Lower lobe of right lung (tissue), 2 donors: Measurements from ENCODE around the gene ZNF416. TPM values are rescaled to one million over a fixed set of nuclear protein-coding genes. Genes with fewer than 3 reads are reported as not detected.

ENCODE experiments used
- ATAC-seq, 2 donors: fragments of 200-7000 bp; cut with Tn5 transposase; one replicate each; pipeline ENCODE4 v1.9.1; 2020 to 2022; ENCODE audit warnings: mild to moderate bottlenecking in 2 of 2, moderate library complexity in 2 of 2
- DNase-seq: peaks from one replicate; pipeline ENCODE4 v3.0.0-alpha.2; 2020
- H3K27ac ChIP-seq: fragments of 200-600 bp; one replicate; pipeline ENCODE4 v1.8.0; 2022
- H3K27me3 ChIP-seq: fragments of 200-600 bp; one replicate; pipeline ENCODE4 v1.8.0; 2022; ENCODE audit warnings: low read depth
- H3K36me3 ChIP-seq: fragments of 200-600 bp; one replicate; pipeline ENCODE4 v1.8.0; 2022; ENCODE audit warnings: mild to moderate bottlenecking
- H3K4me1 ChIP-seq: fragments of 200-600 bp; one replicate; pipeline ENCODE4 v1.8.0; 2022
- H3K4me3 ChIP-seq: fragments of 200-600 bp; one replicate; pipeline ENCODE4 v1.8.0; 2022; ENCODE audit warnings: mild to moderate bottlenecking
- H3K9me3 ChIP-seq: fragments of 200-600 bp; one replicate; pipeline ENCODE4 v1.8.0; 2022
- CTCF ChIP-seq: fragments of 200-600 bp; IDR thresholded peaks from one replicate; pipeline ENCODE4 v1.8.0; 2022; ENCODE audit warnings: antibody characterized with exemption, mild to moderate bottlenecking
- intact Hi-C: fragments of 100-400 bp; cut with DNase I; formaldehyde crosslinking; loops from one replicate; pipeline ENCODE4 v1.11.0; 2022
- total RNA-seq: library from RNA; stranded (reverse); fragmentation: NEBNext Ultra II Directional; extraction: Animal tissue kit (Norgen Biotek cat#: 25700); gene quantifications from one replicate; pipeline ENCODE4 v1.2.1, GENCODE V29; 2021
- donor health status: DM: no; HTN: yes; CAD: no; lungs with severe emphysema.

ZNF416 gene
- total RNA-seq, 1 donor from 2014 or later, result 5.4 TPM

GRCh38 chr19:57583521-57584416 is 5.1 kb upstream of the ZNF416 start, which contains the start of gene ZIK1:
ZIK1 (plus strand) TSS chr19:57584145; CDS start chr19:57584357, 212 bp downstream.
- Histone ChIP-seq H3K4me1 (peaks cover 22% of the 10 kb centered on the region), H3K4me3 (peak within 1 kb of the TSS; percentile 76), H3K27me3 (no peaks in the 10 kb centered on the region), H3K27ac (peak within 1 kb of the TSS; percentile 71), H3K36me3 (peaks cover under 1% of the 10 kb centered on the region), H3K9me3 (peaks cover 31% of the 10 kb centered on the region)
- TF ChIP-seq CTCF, result peak; percentile 14
- DNase-seq (peak; percentile 88), ATAC-seq (peak; percentile 90 to 96)
- intact Hi-C loops, result no loop called here

GRCh38 chr19:57583104-57583520 is 4.4 kb upstream of the ZNF416 start:
- H3K4me3 ChIP-seq, result peak overlapping the region; percentile 76
- intact Hi-C loops, result no loop called here

GRCh38 chr19:57576661-57577060 is 2.0 kb downstream of the ZNF416 start:
- Histone ChIP-seq H3K27me3 (no peaks in the 10 kb centered on the region), H3K9me3 (peaks cover 57% of the 10 kb centered on the region), H3K4me1 (peaks cover 5% of the 10 kb centered on the region), H3K4me3 (no peak overlapping the region), H3K27ac (no peak overlapping the region), H3K36me3 (peaks cover 34% of the 10 kb centered on the region)
- ATAC-seq, result no peak
- DNase-seq, result no peak
- intact Hi-C loops, result no loop called here
- no peak for TF ChIP-seq CTCF

More at GRCh38 chr19:57583104-57583520, 4.4 kb upstream of the ZNF416 start:
- DNase-seq (no peak), ATAC-seq (no peak)
- Histone ChIP-seq H3K4me1 (peaks cover 22% of the 10 kb centered on the region), H3K27me3 (no peaks in the 10 kb centered on the region), H3K36me3 (no peaks in the 10 kb centered on the region), H3K9me3 (peaks cover 25% of the 10 kb centered on the region), H3K27ac (peak overlapping the region; percentile 71)
- TF ChIP-seq CTCF, result no peak

GRCh38 chr19:57572415-57572947 is 6.2 kb downstream of the ZNF416 start:
- H3K4me3 ChIP-seq, result no peak overlapping the region
- no peak for TF ChIP-seq CTCF

GRCh38 chr19:57570707-57571106 is 8.0 kb downstream of the ZNF416 start:
- TF ChIP-seq CTCF, result no peak
- intact Hi-C loops, result no loop called here
- H3K27me3 ChIP-seq, result no peaks in the 10 kb centered on the region
- H3K27ac ChIP-seq, result no peak overlapping the region
- ATAC-seq, result no peak
- H3K36me3 ChIP-seq, result peaks cover 34% of the 10 kb centered on the region
- H3K4me3 ChIP-seq, result no peak overlapping the region
- no peak for DNase-seq
- peaks cover 100% of the 10 kb centered on the region for H3K9me3 ChIP-seq
- H3K4me1 ChIP-seq, result no peaks in the 10 kb centered on the region

More at GRCh38 chr19:57572415-57572947, 6.2 kb downstream of the ZNF416 start:
- ATAC-seq, result no peak
- no peaks in the 10 kb centered on the region for H3K4me1 ChIP-seq
- DNase-seq, result no peak
- no peaks in the 10 kb centered on the region for H3K27me3 ChIP-seq
- H3K36me3 ChIP-seq, result peaks cover 34% of the 10 kb centered on the region
- peaks cover 99% of the 10 kb centered on the region for H3K9me3 ChIP-seq
- H3K27ac ChIP-seq, result no peak overlapping the region
- intact Hi-C loops, result no loop called here
